ENCODE measurements around the gene PTPN5.

The PTPN5 gene

DNA sequence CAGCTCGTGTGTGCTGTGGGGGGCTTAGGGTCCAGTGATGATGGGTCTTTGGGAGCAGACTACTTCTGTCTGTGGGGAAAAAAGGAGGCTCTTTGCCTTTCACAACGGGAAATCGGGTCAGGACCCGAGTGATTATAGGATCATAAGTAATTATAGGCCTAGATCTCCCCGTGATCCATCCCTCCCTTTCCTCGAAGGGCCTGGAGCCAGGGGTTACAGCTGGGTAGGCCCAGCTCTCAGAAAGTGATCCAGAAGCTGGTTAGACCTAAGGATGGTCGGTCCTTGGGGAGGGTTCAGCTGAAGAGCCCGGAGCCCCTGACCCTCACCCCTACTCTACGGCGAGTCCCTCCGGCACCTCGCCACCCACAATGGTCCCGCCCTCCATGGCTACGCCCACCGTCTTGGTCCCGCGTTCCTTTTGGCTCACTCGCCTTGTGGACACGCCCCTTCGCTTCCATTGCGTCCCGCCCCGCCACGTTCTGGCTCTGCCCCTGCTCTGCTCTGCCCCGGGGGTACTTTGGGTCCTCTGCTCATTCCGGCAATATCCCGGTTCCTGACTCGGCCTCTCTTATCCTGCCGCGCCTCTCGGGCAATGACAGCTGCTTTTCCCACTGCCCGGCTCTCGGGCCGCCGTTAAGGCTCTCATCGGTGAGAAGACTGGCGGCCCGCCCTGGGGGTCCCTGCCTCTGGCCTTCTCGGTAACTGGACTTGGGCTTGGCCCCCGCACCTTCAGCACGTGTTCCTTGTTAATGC is 70.6 kb downstream of the PTPN5 start:
- Histone ChIP-seq H3K27me3 (ENCODE audit: insufficient read depth, poor library complexity, severe bottlenecking) (peaks cover 16% of the 10 kb centered on the region), H3K4me3 (replicated peaks; ENCODE audit: insufficient read depth, low read length) (no peak overlapping the region), H3K27ac (replicated peaks) (no peak overlapping the region)
- TF ChIP-seq POLR2AphosphoS5 (IDR thresholded peaks at IDR 0.05; ENCODE audit: low read depth) (no peak), SPI1 (IDR thresholded peaks at IDR 0.05; ENCODE audit: borderline replicate concordance, low read depth) (no peak)
- TF ChIP-seq, protein P1, sequence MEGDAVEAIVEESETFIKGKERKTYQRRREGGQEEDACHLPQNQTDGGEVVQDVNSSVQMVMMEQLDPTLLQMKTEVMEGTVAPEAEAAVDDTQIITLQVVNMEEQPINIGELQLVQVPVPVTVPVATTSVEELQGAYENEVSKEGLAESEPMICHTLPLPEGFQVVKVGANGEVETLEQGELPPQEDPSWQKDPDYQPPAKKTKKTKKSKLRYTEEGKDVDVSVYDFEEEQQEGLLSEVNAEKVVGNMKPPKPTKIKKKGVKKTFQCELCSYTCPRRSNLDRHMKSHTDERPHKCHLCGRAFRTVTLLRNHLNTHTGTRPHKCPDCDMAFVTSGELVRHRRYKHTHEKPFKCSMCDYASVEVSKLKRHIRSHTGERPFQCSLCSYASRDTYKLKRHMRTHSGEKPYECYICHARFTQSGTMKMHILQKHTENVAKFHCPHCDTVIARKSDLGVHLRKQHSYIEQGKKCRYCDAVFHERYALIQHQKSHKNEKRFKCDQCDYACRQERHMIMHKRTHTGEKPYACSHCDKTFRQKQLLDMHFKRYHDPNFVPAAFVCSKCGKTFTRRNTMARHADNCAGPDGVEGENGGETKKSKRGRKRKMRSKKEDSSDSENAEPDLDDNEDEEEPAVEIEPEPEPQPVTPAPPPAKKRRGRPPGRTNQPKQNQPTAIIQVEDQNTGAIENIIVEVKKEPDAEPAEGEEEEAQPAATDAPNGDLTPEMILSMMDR (IDR thresholded peaks at IDR 0.05; ENCODE audit: insufficient read depth, low read length): no peak
- TF ChIP-seq, protein P2, sequence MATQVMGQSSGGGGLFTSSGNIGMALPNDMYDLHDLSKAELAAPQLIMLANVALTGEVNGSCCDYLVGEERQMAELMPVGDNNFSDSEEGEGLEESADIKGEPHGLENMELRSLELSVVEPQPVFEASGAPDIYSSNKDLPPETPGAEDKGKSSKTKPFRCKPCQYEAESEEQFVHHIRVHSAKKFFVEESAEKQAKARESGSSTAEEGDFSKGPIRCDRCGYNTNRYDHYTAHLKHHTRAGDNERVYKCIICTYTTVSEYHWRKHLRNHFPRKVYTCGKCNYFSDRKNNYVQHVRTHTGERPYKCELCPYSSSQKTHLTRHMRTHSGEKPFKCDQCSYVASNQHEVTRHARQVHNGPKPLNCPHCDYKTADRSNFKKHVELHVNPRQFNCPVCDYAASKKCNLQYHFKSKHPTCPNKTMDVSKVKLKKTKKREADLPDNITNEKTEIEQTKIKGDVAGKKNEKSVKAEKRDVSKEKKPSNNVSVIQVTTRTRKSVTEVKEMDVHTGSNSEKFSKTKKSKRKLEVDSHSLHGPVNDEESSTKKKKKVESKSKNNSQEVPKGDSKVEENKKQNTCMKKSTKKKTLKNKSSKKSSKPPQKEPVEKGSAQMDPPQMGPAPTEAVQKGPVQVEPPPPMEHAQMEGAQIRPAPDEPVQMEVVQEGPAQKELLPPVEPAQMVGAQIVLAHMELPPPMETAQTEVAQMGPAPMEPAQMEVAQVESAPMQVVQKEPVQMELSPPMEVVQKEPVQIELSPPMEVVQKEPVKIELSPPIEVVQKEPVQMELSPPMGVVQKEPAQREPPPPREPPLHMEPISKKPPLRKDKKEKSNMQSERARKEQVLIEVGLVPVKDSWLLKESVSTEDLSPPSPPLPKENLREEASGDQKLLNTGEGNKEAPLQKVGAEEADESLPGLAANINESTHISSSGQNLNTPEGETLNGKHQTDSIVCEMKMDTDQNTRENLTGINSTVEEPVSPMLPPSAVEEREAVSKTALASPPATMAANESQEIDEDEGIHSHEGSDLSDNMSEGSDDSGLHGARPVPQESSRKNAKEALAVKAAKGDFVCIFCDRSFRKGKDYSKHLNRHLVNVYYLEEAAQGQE (IDR thresholded peaks at IDR 0.05; ENCODE audit: insufficient replicate concordance, low read depth): no peak
- no peak for DNase-seq (ENCODE audit: low read depth in 1 of 2, low spot score in 1 of 2)

DNA sequence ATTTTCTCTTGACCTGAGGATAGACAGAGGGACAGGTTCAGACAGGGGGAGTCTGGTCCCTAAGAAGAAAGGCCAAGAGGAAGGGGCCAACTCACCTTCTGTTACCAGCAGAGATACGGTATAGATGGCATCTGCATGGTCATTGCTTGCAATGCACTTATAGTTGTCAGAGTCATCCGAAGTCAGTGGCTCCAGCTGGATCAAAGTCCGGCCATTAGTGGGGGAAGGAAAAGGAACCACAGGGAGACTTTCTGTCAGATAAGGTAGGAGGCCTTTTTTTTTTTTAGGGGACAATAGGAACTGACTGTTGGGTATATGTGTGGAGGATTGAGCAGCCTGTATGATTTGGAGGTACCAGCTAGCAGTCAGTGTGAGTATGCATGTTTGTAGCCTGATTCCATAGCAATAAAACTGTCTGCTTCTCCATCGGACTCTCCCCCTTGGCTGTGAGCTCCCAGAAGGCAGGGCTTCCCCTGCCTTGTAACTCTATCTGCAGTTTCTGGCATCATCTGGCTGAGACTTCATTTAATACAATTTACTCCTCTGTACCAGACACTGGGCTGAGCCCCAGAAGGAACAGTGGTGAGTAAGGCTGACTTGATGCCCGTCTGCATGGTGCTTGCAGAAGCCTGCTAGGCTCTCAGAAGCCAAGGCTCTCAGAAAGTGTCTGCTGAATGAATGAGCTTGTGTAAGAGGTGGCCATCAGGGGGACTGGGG is 71.3 kb downstream of the PTPN5 start:
- Histone ChIP-seq H3K27ac (replicated peaks) (no peak overlapping the region), H3K27me3 (ENCODE audit: insufficient read depth, poor library complexity, severe bottlenecking) (peaks cover 16% of the 10 kb centered on the region), H3K4me3 (replicated peaks; ENCODE audit: insufficient read depth, low read length) (no peak overlapping the region)
- TF ChIP-seq, protein P1 (IDR thresholded peaks at IDR 0.05; ENCODE audit: insufficient read depth, low read length): no peak
- TF ChIP-seq SPI1 (IDR thresholded peaks at IDR 0.05; ENCODE audit: borderline replicate concordance, low read depth): no peak
- no peak for DNase-seq (ENCODE audit: low read depth in 1 of 2, low spot score in 1 of 2)

DNA sequence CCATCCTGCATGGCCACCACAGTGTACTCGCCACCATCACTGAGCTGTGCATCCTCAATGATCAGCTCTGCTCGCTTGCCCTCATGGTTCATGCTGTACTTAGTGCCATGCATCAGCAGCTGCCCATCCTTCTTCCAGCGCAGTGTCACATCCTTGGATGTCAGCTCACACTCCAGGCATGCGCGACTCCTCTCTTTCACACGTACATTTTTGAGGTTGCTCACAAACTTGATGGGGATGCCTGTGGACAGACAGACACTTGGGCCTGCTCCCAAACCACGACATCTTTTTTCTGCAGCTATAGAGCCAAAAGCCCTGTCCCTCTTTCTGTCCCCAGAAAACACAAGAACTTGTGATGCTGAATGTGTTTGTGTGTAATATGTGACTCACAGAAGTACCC is 76.1 kb downstream of the PTPN5 start:
- Histone ChIP-seq H3K27ac (replicated peaks) (no peak overlapping the region), H3K27me3 (ENCODE audit: insufficient read depth, poor library complexity, severe bottlenecking) (peaks cover 2% of the 10 kb centered on the region), H3K4me3 (replicated peaks; ENCODE audit: insufficient read depth, low read length) (no peak overlapping the region)
- DNase-seq (ENCODE audit: low read depth in 1 of 2, low spot score in 1 of 2): no peak
- TF ChIP-seq, protein P1 (IDR thresholded peaks at IDR 0.05; ENCODE audit: insufficient read depth, low read length): no peak
- TF ChIP-seq, protein P2 (IDR thresholded peaks at IDR 0.05; ENCODE audit: insufficient replicate concordance, low read depth): no peak
- TF ChIP-seq GABPA (IDR thresholded peaks at IDR 0.05; ENCODE audit: low read depth): no peak
- no peak for TF ChIP-seq SPI1 (IDR thresholded peaks at IDR 0.05; ENCODE audit: borderline replicate concordance, low read depth)
- TF ChIP-seq POLR2AphosphoS5 (IDR thresholded peaks at IDR 0.05; ENCODE audit: low read depth): no peak

Data from HL-60 (cell line).